LoVo (cell line): ENCODE data around the gene ITPR3.

Source experiments
- DNase-seq: peaks from one replicate; pipeline ENCODE4 v3.0.0-alpha.2; 2016; ENCODE audit warnings: low spot score

ITPR3 gene

GRCh38 chr6:33686981-33687975 is 66.2 kb downstream of the ITPR3 start:
- no peak for DNase-seq

GRCh38 chr6:33688006-33688405 is 66.9 kb downstream of the ITPR3 start:
- DNase-seq: no peak

GRCh38 chr6:33688451-33689147 is 67.5 kb downstream of the ITPR3 start:
- DNase-seq: no peak

GRCh38 chr6:33689148-33689494 is 68.0 kb downstream of the ITPR3 start:
- DNase-seq: no peak

- DNase-seq: no peak
These were observed 68.8 kb downstream of the ITPR3 start for GRCh38 chr6:33689879-33690278.

GRCh38 chr6:33690766-33691165 is 69.6 kb downstream of the ITPR3 start:
- DNase-seq: no peak

GRCh38 chr6:33691456-33692077 is 70.4 kb downstream of the ITPR3 start:
- DNase-seq: no peak

- DNase-seq: no peak
These were observed 71.1 kb downstream of the ITPR3 start for GRCh38 chr6:33692078-33692759.

GRCh38 chr6:33692760-33693158 is 71.6 kb downstream of the ITPR3 start:
- DNase-seq: no peak

GRCh38 chr6:33693186-33694105 is 72.3 kb downstream of the ITPR3 start:
- no peak for DNase-seq

GRCh38 chr6:33694401-33694931 is 73.3 kb downstream of the ITPR3 start:
- no peak for DNase-seq

- DNase-seq: no peak
These were observed 73.9 kb downstream of the ITPR3 start for GRCh38 chr6:33694977-33695376.

- no peak for DNase-seq
These were observed 74.3 kb downstream of the ITPR3 start for GRCh38 chr6:33695451-33695887.

- DNase-seq: no peak
These were observed 75.0 kb downstream of the ITPR3 start for GRCh38 chr6:33696076-33696475.

- DNase-seq: no peak
These were observed 75.7 kb downstream of the ITPR3 start for GRCh38 chr6:33696548-33697518.

GRCh38 chr6:33697845-33698244 is 76.7 kb downstream of the ITPR3 start:
- no peak for DNase-seq

GRCh38 chr6:33698494-33698893 is 77.4 kb downstream of the ITPR3 start:
- DNase-seq: no peak

- DNase-seq: no peak
These were observed 78.0 kb downstream of the ITPR3 start for GRCh38 chr6:33699131-33699530.

- no peak for DNase-seq
These were observed 78.6 kb downstream of the ITPR3 start for GRCh38 chr6:33699739-33700138.
